ENCODE results near the gene PAPPA2. TPM values are rescaled to one million over a fixed set of nuclear protein-coding genes. Genes with fewer than 3 reads are reported as not detected.

PAPPA2 gene
- total RNA-seq, 2 experiments from 2014 or later, result 0.25 to 0.46 TPM

- H3K4me1 Mint-ChIP-seq, result no peaks in the 10 kb centered on the region
- H3K27ac Mint-ChIP-seq, result no peak overlapping the region
These were observed 239.9 kb downstream of the PAPPA2 start for GRCh38 chr1:176702901-176703300.

GRCh38 chr1:176705585-176705984, 242.6 kb downstream of the PAPPA2 start:
- Mint-ChIP-seq H3K4me3 (no peak overlapping the region), H3K9me3 (no peaks in the 10 kb centered on the region), H3K27ac (no peak overlapping the region), H3K27me3 (no peaks in the 10 kb centered on the region), H3K36me3 (ENCODE audit: low read depth) (no peaks in the 10 kb centered on the region), H3K4me1 (no peaks in the 10 kb centered on the region)
- CTCF ChIA-PET, result no interaction called here
- no peak for DNase-seq
- POLR2A ChIA-PET, result no interaction called here

More at GRCh38 chr1:176702901-176703300, 239.9 kb downstream of the PAPPA2 start:
- Mint-ChIP-seq H3K9me3 (no peaks in the 10 kb centered on the region), H3K36me3 (ENCODE audit: low read depth) (no peaks in the 10 kb centered on the region), H3K27me3 (no peaks in the 10 kb centered on the region), H3K4me3 (no peak overlapping the region)
- DNase-seq, result no peak
- CTCF ChIA-PET, result no interaction called here
- POLR2A ChIA-PET, result no interaction called here

GRCh38 chr1:176717066-176717750, 254.2 kb downstream of the PAPPA2 start:
- Mint-ChIP-seq H3K36me3 (ENCODE audit: low read depth) (no peaks in the 10 kb centered on the region), H3K4me1 (no peaks in the 10 kb centered on the region), H3K9me3 (no peaks in the 10 kb centered on the region), H3K4me3 (no peak overlapping the region), H3K27me3 (no peaks in the 10 kb centered on the region), H3K27ac (no peak overlapping the region)
- DNase-seq, result no peak
- ChIA-PET CTCF (no interaction called here), POLR2A (no interaction called here)

- no peaks in the 10 kb centered on the region for H3K36me3 Mint-ChIP-seq (ENCODE audit: low read depth)
- no peak for DNase-seq
- no peak overlapping the region for H3K27ac Mint-ChIP-seq
- ChIA-PET POLR2A (no interaction called here), CTCF (no interaction called here)
- H3K4me1 Mint-ChIP-seq, result no peaks in the 10 kb centered on the region
- no peaks in the 10 kb centered on the region for H3K27me3 Mint-ChIP-seq
- no peak overlapping the region for H3K4me3 Mint-ChIP-seq
- no peaks in the 10 kb centered on the region for H3K9me3 Mint-ChIP-seq
These were observed 256.5 kb downstream of the PAPPA2 start for GRCh38 chr1:176719447-176719846.

- Mint-ChIP-seq H3K27me3 (no peaks in the 10 kb centered on the region), H3K4me1 (no peaks in the 10 kb centered on the region), H3K27ac (no peak overlapping the region), H3K9me3 (no peaks in the 10 kb centered on the region), H3K4me3 (no peak overlapping the region), H3K36me3 (ENCODE audit: low read depth) (no peaks in the 10 kb centered on the region)
- ChIA-PET POLR2A (no interaction called here), CTCF (no interaction called here)
- DNase-seq, result no peak
These were observed 257.9 kb downstream of the PAPPA2 start for GRCh38 chr1:176720838-176721237.

- Mint-ChIP-seq H3K4me1 (no peaks in the 10 kb centered on the region), H3K27ac (no peak overlapping the region), H3K27me3 (no peaks in the 10 kb centered on the region), H3K9me3 (no peaks in the 10 kb centered on the region), H3K4me3 (no peak overlapping the region), H3K36me3 (ENCODE audit: low read depth) (no peaks in the 10 kb centered on the region)
- POLR2A ChIA-PET, result no interaction called here
- CTCF ChIA-PET, result no interaction called here
- DNase-seq, result no peak
These were observed 270.7 kb downstream of the PAPPA2 start for GRCh38 chr1:176733661-176734060.

- H3K36me3 Mint-ChIP-seq (ENCODE audit: low read depth), result no peaks in the 10 kb centered on the region
- DNase-seq, result no peak
- H3K4me3 Mint-ChIP-seq, result no peak overlapping the region
- H3K4me1 Mint-ChIP-seq, result no peaks in the 10 kb centered on the region
- H3K27ac Mint-ChIP-seq, result no peak overlapping the region
- ChIA-PET CTCF (no interaction called here), POLR2A (no interaction called here)
- H3K9me3 Mint-ChIP-seq, result no peaks in the 10 kb centered on the region
- H3K27me3 Mint-ChIP-seq, result no peaks in the 10 kb centered on the region
These were observed 272.2 kb downstream of the PAPPA2 start for GRCh38 chr1:176735201-176735600.

GRCh38 chr1:176736015-176736414, 273.0 kb downstream of the PAPPA2 start:
- Mint-ChIP-seq H3K9me3 (no peaks in the 10 kb centered on the region), H3K4me1 (no peaks in the 10 kb centered on the region), H3K27ac (no peak overlapping the region), H3K36me3 (ENCODE audit: low read depth) (no peaks in the 10 kb centered on the region), H3K4me3 (no peak overlapping the region), H3K27me3 (no peaks in the 10 kb centered on the region)
- no peak for DNase-seq
- CTCF ChIA-PET, result no interaction called here
- POLR2A ChIA-PET, result no interaction called here

GRCh38 chr1:176741181-176741580, 278.2 kb downstream of the PAPPA2 start:
- ChIA-PET POLR2A (no interaction called here), CTCF (no interaction called here)
- H3K36me3 Mint-ChIP-seq (ENCODE audit: low read depth), result no peaks in the 10 kb centered on the region
- DNase-seq, result no peak
- H3K4me1 Mint-ChIP-seq, result no peaks in the 10 kb centered on the region
- no peak overlapping the region for H3K4me3 Mint-ChIP-seq
- no peak overlapping the region for H3K27ac Mint-ChIP-seq
- H3K27me3 Mint-ChIP-seq, result no peaks in the 10 kb centered on the region
- no peaks in the 10 kb centered on the region for H3K9me3 Mint-ChIP-seq

GRCh38 chr1:176742322-176742721, 279.3 kb downstream of the PAPPA2 start:
- Mint-ChIP-seq H3K9me3 (no peaks in the 10 kb centered on the region), H3K4me1 (no peaks in the 10 kb centered on the region), H3K4me3 (no peak overlapping the region), H3K36me3 (ENCODE audit: low read depth) (no peaks in the 10 kb centered on the region), H3K27me3 (no peaks in the 10 kb centered on the region), H3K27ac (no peak overlapping the region)
- ChIA-PET CTCF (no interaction called here), POLR2A (no interaction called here)
- DNase-seq, result no peak

- Mint-ChIP-seq H3K4me3 (no peak overlapping the region), H3K27ac (no peak overlapping the region), H3K9me3 (no peaks in the 10 kb centered on the region), H3K27me3 (no peaks in the 10 kb centered on the region), H3K4me1 (no peaks in the 10 kb centered on the region), H3K36me3 (ENCODE audit: low read depth) (no peaks in the 10 kb centered on the region)
- DNase-seq, result no peak
- ChIA-PET POLR2A (no interaction called here), CTCF (no interaction called here)
These were observed 281.2 kb downstream of the PAPPA2 start for GRCh38 chr1:176744142-176744541.

GRCh38 chr1:176745945-176746344, 283.0 kb downstream of the PAPPA2 start:
- no peaks in the 10 kb centered on the region for H3K4me1 Mint-ChIP-seq
- H3K36me3 Mint-ChIP-seq (ENCODE audit: low read depth), result no peaks in the 10 kb centered on the region
- no peak overlapping the region for H3K4me3 Mint-ChIP-seq
- H3K9me3 Mint-ChIP-seq, result no peaks in the 10 kb centered on the region
- DNase-seq, result no peak
- POLR2A ChIA-PET, result no interaction called here
- CTCF ChIA-PET, result no interaction called here
- no peak overlapping the region for H3K27ac Mint-ChIP-seq
- peaks cover 2% of the 10 kb centered on the region for H3K27me3 Mint-ChIP-seq

GRCh38 chr1:176752505-176752904, 289.5 kb downstream of the PAPPA2 start:
- no peaks in the 10 kb centered on the region for H3K4me1 Mint-ChIP-seq
- ChIA-PET CTCF (no interaction called here), POLR2A (no interaction called here)
- peaks cover 2% of the 10 kb centered on the region for H3K27me3 Mint-ChIP-seq
- H3K27ac Mint-ChIP-seq, result no peak overlapping the region
- DNase-seq, result no peak
- no peak overlapping the region for H3K4me3 Mint-ChIP-seq
- no peaks in the 10 kb centered on the region for H3K36me3 Mint-ChIP-seq (ENCODE audit: low read depth)
- H3K9me3 Mint-ChIP-seq, result peaks cover 3% of the 10 kb centered on the region

- ChIA-PET POLR2A (no interaction called here), CTCF (no interaction called here)
These were observed 291.7 kb downstream of the PAPPA2 start for GRCh38 chr1:176754676-176755075.

More at GRCh38 chr1:176754676-176755075, 291.7 kb downstream of the PAPPA2 start:
- Mint-ChIP-seq H3K27ac (no peak overlapping the region), H3K27me3 (no peaks in the 10 kb centered on the region), H3K36me3 (ENCODE audit: low read depth) (no peaks in the 10 kb centered on the region), H3K4me1 (no peaks in the 10 kb centered on the region), H3K4me3 (no peak overlapping the region), H3K9me3 (peaks cover 3% of the 10 kb centered on the region)
- DNase-seq, result no peak

All from activated CD4-positive, alpha-beta T cell treated with anti-CD3 and anti-CD28 coated beads, Interleukin-2, amount 10 ng/mL, durations not matched to agents 7 days and 5 days (primary cell).